GM12875 (cell line): Measurements from ENCODE around the gene MAP3K10.

ENCODE experiments used
- H3K4me3 ChIP-seq: one replicate; pipeline ENCODE4 v1.5.1; 2011; ENCODE audit warnings: low read depth, low read length, control low read depth
- TF ChIP-seq, protein P1 (sequence below): IDR thresholded peaks from 2 replicates; pipeline ENCODE4 v1.5.1; 2011; ENCODE audit warnings: low read depth, mild to moderate bottlenecking, control low read depth, inconsistent platforms, low read length, moderate library complexity, borderline replicate concordance; ENCODE audit not compliant: insufficient read depth

MAP3K10 gene

DNA sequence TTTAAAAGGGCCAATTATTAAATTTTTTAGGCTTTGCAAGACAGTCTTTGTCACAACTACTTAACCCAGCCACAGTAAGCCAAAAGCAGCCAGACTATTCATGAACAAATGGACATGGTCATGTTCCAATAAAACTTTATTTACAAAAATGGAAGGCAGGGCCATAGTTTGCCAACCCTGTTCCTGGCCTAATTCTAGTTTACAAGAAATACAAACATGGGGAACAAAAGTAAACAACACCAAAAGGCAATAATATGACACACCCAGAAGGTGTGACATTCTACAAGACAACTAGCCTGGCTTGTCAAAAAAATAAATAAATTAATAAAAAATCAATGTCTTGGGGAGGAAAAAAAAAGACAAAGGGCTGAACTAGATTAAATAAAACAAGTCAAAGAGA is 60.0 kb downstream of the MAP3K10 start:
- TF ChIP-seq, protein P1, sequence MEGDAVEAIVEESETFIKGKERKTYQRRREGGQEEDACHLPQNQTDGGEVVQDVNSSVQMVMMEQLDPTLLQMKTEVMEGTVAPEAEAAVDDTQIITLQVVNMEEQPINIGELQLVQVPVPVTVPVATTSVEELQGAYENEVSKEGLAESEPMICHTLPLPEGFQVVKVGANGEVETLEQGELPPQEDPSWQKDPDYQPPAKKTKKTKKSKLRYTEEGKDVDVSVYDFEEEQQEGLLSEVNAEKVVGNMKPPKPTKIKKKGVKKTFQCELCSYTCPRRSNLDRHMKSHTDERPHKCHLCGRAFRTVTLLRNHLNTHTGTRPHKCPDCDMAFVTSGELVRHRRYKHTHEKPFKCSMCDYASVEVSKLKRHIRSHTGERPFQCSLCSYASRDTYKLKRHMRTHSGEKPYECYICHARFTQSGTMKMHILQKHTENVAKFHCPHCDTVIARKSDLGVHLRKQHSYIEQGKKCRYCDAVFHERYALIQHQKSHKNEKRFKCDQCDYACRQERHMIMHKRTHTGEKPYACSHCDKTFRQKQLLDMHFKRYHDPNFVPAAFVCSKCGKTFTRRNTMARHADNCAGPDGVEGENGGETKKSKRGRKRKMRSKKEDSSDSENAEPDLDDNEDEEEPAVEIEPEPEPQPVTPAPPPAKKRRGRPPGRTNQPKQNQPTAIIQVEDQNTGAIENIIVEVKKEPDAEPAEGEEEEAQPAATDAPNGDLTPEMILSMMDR: no peak
- no peak overlapping the region for H3K4me3 ChIP-seq

DNA sequence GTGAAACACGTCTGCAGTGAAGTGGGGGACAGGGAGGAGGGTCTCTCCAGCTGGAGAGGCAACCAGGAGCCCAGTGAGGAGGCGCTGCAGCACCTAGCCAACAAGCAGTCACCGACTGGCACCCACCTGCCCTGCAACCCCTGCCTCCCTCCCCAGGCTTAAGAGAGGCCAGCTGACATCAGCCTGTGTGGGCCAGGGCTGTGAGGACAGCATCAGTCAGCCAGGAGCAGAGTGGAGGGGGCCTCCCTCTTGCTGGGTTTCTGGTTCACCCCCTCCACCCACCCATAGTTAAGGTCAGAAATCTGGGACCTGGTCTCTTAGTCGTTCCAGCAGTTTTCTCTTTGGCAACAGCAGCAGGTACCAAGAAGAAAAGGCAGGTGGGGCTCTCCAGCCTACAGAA is 60.8 kb downstream of the MAP3K10 start:
- H3K4me3 ChIP-seq: no peak overlapping the region
- TF ChIP-seq, protein P1: no peak

DNA sequence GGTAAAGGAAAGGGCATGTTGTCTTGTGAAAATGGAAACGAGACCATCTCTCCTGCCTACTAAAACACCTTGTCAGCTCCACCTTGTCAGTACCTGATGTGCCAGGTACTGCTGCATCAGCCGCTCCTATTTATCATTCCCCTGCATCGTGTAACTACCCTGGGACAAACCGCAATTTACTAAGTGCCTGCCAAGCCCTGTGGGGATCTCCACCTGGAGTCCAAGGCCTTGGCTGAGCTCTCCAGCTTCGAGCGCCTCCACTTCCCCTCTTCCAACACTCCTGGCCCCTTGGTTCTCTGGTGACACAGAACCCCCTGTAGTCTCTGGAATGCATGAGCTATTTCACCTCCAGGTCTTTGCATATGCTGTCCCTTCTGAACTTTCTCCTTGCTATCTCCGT is 61.2 kb downstream of the MAP3K10 start:
- TF ChIP-seq, protein P1: no peak
- H3K4me3 ChIP-seq: no peak overlapping the region

DNA sequence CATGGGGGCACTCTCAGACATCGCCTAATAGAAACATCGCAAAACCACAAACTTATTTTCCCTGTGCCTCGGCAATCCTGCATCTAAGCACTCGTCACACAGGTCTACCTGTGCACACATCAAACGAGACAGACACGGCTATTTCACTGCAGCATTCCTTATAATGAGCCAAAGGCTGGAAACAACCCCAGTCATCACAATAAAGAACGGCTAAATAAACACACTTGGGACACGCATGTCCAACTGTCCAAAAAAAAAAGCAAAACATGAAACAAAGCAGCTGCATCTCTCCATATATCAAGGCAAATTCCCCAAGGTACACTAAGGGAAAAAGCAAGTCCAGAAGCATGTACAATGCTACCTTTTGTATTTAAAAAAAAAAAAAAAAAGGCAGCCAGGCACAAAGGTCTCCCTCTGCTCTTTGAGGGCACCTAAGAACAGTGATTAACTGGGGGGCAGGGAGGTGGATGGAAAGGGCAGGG is 62.4 kb downstream of the MAP3K10 start:
- TF ChIP-seq, protein P1: no peak
- no peak overlapping the region for H3K4me3 ChIP-seq

DNA sequence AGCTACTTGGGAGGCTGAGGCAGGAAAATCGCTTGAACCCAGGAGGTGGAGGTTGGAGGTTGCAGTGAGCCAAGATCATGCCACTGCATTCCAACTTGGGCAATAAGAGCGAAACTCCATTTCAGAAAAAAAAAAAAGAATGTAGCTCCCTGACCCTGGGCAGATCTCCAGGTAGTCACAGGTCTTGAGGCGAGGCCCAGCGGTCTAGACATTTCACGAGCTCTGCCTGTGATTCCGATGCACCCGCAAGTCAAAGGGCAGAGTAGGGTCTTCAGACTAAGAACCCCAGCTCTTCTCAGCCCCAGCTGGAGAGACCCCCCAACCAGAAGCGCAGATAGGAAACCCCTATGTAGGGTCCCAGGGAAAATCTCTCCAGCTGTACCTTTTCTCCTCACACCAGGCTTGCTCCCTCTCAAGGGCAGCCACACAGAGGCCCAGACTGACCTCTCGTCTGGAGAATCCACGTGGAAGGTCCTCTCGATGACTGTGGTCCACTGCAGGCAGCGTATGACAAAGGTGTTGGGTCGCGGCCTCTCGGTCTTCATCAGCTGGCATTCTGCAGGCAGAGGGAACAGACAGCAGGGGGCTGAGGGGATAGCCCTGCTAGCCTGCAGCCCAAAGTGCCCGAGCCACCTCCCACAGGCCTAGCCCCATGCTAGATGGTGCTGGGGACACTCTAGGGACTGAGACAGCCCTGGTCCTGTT is 63.6 kb downstream of the MAP3K10 start:
- TF ChIP-seq, protein P1: no peak
- H3K4me3 ChIP-seq: no peak overlapping the region

DNA sequence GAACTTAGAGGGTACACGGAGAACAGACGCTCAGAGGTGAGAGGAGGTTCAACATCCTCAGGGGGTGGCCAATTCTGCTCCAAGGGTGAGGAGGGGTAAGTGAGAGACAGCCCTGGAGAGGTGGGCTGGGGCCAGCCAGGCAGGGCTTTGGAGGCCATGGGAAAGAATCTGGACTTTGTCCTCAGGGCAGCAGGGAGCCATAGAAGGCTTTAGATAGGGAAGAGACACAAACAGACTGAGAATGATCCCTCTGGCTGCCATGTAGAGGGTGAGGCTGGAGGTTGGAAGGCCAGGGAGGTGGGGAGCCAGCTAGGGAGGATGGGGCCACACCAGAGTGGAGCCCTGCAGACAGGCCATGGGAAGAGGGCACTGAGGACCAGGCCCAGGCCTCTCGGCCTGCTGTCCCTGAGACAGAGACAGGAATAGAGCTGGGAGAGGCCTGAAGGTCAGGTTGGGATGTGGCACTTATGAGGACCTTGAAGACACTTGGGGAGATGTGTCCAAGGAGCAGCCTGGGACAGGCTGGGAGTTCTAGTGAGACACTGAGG is 64.5 kb downstream of the MAP3K10 start:
- TF ChIP-seq, protein P1: no peak
- H3K4me3 ChIP-seq: no peak overlapping the region

DNA sequence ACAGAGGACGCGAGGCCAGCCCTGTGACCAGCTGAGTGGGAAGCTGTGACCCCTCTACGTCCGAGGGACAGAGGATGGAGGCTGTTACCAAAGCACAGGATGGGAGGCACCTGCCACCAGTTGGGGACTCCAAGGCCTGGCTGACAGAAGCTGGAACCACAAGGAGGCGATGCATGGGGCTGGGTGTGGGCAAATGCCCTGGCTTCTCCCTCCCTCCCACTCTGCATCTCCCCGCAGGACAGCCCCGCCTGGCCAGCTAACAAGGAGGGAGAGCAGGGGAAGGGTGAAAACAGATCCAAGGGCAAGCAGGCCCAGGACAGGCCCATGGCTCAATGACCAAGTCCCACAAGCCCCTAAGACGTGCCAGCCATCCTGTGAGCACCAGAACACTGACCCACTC is 65.3 kb downstream of the MAP3K10 start:
- TF ChIP-seq, protein P1: no peak
- H3K4me3 ChIP-seq: no peak overlapping the region
